Activated CD4-positive, alpha-beta T cell treated with anti-CD3 and anti-CD28 coated beads, Interleukin-2, Interleukin-4, amounts not matched to agents 100 ng/mL and 50 ng/mL, durations not matched to agents 16 hours and 8 hours (primary cell): ENCODE measurements around the gene MYOD1.
A peak's percentile ranks its signal among the peaks of the same experiment; 100 is the strongest.

Experiments used
- DNase-seq: peaks from one replicate; pipeline ENCODE4 v3.0.0-alpha.2; 2020; ENCODE audit warnings: low spot score

MYOD1 gene

GRCh38 chr11:17750013-17750800 lies 30.8 kb downstream of the MYOD1 start:
- no peak for DNase-seq

GRCh38 chr11:17750801-17751165 lies 31.4 kb downstream of the MYOD1 start:
- DNase-seq: no peak

GRCh38 chr11:17751558-17751957 lies 32.2 kb downstream of the MYOD1 start:
- DNase-seq: no peak

GRCh38 chr11:17752144-17752543 lies 32.8 kb downstream of the MYOD1 start:
- no peak for DNase-seq

- no peak for DNase-seq
Measured at GRCh38 chr11:17753153-17753552, 33.8 kb downstream of the MYOD1 start.

GRCh38 chr11:17753641-17754040 lies 34.3 kb downstream of the MYOD1 start:
- no peak for DNase-seq

GRCh38 chr11:17755891-17756290 lies 36.5 kb downstream of the MYOD1 start:
- DNase-seq: no peak

- peak; percentile 36 for DNase-seq
Measured at GRCh38 chr11:17760102-17761029, 41.0 kb downstream of the MYOD1 start.

- peak; percentile 3 for DNase-seq
Measured at GRCh38 chr11:17762309-17762974, 43.1 kb downstream of the MYOD1 start.

GRCh38 chr11:17763244-17763643 lies 43.9 kb downstream of the MYOD1 start:
- no peak for DNase-seq

GRCh38 chr11:17763703-17764102 lies 44.3 kb downstream of the MYOD1 start:
- no peak for DNase-seq

GRCh38 chr11:17764446-17765218 lies 45.3 kb downstream of the MYOD1 start:
- DNase-seq: no peak

GRCh38 chr11:17765356-17766072 lies 46.1 kb downstream of the MYOD1 start:
- no peak for DNase-seq

- DNase-seq: no peak
Measured at GRCh38 chr11:17766073-17766359, 46.6 kb downstream of the MYOD1 start.

- no peak for DNase-seq
Measured at GRCh38 chr11:17766590-17766989, 47.2 kb downstream of the MYOD1 start.

GRCh38 chr11:17767301-17767885 lies 48.0 kb downstream of the MYOD1 start:
- DNase-seq: no peak

GRCh38 chr11:17767914-17768313 lies 48.5 kb downstream of the MYOD1 start:
- DNase-seq: no peak

- DNase-seq: no peak
Measured at GRCh38 chr11:17768547-17768946, 49.2 kb downstream of the MYOD1 start.

GRCh38 chr11:17769218-17769617 lies 49.8 kb downstream of the MYOD1 start:
- DNase-seq: no peak

GRCh38 chr11:17770048-17770652 lies 50.8 kb downstream of the MYOD1 start:
- DNase-seq: no peak

GRCh38 chr11:17770917-17771316 lies 51.5 kb downstream of the MYOD1 start:
- DNase-seq: no peak
